NCI-H128 (cell line): ENCODE results near the gene PDE4B.

Experiments
- DNase-seq: peaks from one replicate; lab custom pipeline; 2025; ENCODE audit not compliant: unreplicated experiment; lab: John Stamatoyannopoulos, UW

The PDE4B gene

DNA sequence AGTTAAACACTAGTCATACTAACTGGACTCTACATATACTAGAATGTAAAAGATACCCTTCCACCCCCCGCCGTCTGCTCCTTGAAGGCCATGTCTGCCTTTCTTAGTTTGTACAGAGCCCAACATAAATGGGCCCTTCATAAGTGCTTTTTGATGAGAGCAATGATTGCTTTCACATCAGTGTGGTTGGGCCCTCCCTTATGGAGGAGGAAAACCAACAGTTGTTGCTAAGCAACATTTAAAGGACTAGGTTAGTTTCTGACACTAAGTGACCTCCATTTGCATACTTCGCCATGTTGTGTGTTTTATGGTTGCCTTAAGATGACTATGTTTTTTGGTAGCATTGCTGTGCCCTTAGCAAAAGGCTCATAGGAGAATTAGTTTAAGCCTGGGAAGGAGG lies 559.2 kb downstream of the PDE4B start:
- DNase-seq: no peak

DNA sequence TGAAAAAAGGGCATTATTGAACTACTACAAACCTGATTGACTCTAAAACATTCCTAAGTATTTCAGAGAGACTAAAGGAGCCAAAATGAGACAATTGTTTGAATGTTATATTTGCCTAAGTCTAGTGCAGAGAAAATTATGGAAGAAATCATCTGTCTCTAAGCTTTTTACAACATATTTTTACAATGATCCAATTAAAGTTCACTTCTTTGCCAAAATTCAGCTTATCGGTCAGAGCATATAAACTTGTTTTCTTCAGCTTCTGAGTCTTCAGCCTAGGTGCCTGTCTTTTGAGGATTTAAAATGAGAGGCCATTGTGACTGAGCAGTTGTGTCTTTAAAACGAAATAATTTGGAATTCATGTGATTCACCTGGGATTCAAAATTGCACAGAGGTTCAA lies 560.1 kb downstream of the PDE4B start:
- no peak for DNase-seq

GRCh38 chr1:66353257-66353656 lies 560.6 kb downstream of the PDE4B start:
- no peak for DNase-seq

DNA sequence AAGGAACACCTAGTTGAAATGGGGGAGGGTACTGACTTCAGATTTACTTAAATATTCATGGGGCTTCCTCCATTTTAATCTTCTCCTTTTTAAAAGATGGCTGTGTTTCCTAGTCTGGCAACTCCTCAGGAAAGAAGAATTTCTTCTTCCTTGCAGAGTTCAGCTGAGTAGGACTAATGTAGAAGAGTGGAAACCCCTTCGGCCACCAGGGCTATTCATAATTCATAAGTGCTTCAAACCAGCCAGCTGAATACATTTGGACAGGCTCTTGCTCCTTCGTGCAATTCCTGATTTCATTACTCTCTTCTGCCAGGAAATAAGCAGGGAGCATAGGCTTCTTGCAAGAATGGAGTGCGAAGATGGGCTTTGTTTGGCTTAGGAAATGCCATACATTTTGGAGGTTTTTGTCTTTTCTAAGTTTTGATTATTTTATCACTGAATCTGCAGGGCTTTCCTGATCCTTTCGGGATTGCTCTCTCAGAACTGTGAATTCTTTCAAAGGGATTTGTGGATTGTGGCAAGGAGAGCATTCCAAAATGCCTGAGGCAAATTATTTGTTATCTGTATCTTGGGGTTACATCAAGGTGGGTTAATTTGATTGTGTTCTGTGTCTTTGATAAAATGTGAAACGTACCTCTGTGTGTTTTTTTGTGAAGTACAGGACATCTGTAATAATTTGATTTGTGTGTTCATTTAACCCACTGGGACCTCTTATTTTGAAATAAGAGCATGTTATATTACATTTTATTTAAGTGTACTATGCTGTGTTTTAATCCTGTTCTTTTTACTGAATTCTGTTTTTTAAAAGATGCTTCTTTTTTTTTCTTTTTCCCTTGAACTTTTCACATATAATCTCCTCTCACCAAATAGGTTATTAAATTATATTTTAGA lies 561.9 kb downstream of the PDE4B start:
- no peak for DNase-seq

- DNase-seq: no peak
Measured at GRCh38 chr1:66355756-66356155, 563.1 kb downstream of the PDE4B start.

GRCh38 chr1:66356605-66357004 lies 563.9 kb downstream of the PDE4B start:
- no peak for DNase-seq

- DNase-seq: no peak
Measured at GRCh38 chr1:66357021-66357420, 564.3 kb downstream of the PDE4B start.

DNA sequence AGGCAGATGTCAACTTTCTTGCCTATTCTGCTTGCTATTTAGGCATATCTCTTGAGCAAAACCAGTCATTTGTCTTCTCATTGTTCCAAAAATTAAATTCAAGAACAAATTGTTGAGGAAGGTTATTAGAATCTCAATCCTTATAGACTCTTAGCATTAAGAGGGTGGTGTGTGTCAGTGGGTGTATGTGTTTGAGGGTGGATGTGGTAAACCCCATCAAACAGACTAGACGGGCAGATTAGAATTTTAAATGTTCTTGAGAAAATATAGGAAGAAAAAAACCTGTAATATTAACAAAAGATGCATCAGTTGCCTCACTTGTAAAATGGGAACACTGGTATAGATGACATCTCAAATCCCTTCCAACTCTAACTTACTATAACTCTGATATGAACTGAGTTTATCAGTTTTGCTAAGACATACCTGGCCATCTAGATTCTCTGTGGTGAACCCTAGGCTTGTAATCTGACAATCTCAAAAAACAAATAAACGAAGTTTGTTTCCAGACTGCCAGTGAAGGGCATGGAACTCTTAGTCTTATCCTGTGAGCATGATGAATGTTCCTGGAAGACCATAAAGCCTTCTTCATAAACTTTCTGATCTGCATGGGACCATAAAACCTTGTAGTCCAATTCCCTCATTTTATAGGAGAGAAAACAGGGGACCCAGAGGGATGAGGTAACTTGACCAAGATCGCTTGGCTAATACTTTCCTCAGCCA lies 564.9 kb downstream of the PDE4B start:
- DNase-seq: no peak

DNA sequence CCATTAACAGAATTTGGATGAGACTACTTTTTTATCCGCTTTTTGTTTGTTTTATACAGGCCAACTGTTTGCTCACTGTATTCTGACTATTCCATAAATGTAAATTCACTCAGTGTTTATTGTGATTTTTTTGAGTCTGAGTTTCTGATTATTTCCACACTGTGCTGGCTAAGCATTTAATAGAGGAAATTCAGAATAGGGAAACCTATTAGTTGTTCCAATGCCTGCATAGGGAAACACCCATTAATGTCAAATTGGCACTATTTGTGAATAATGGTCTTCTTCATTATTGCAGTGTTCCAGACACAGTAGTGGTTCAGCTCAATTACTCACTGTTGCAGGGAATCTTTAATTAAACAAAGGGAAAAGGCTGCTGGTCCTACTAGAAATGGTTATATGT lies 566.6 kb downstream of the PDE4B start:
- DNase-seq: no peak

DNA sequence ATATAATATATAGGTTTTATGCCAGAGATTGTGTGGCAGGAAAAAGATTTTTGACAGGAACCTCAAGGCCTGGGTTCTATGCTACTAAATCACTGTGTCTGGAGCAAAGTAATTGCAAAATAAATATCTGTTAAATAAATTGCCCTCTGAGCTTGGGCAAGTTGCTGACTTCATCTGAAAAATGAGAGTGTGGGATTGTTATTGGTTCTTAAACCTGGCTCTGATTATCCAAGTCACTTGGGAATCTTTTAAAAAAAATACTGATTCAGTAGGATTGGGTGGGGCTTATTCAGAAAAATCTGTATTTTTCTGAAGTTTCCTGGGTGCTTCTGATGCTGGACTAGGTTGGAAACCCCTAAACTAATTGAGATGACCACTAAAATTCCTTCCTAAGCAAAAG lies 567.1 kb downstream of the PDE4B start:
- DNase-seq: no peak

GRCh38 chr1:66360285-66360724 lies 567.6 kb downstream of the PDE4B start:
- DNase-seq: no peak

GRCh38 chr1:66364578-66365391 lies 572.1 kb downstream of the PDE4B start:
- no peak for DNase-seq

GRCh38 chr1:66365635-66366034 lies 572.9 kb downstream of the PDE4B start:
- no peak for DNase-seq

GRCh38 chr1:66366634-66367033 lies 573.9 kb downstream of the PDE4B start:
- no peak for DNase-seq

GRCh38 chr1:66367369-66367768 lies 574.7 kb downstream of the PDE4B start:
- DNase-seq: no peak

- DNase-seq: no peak
Measured at GRCh38 chr1:66368261-66368660, 575.6 kb downstream of the PDE4B start.

GRCh38 chr1:66370462-66370971 lies 577.8 kb downstream of the PDE4B start:
- DNase-seq: no peak

DNA sequence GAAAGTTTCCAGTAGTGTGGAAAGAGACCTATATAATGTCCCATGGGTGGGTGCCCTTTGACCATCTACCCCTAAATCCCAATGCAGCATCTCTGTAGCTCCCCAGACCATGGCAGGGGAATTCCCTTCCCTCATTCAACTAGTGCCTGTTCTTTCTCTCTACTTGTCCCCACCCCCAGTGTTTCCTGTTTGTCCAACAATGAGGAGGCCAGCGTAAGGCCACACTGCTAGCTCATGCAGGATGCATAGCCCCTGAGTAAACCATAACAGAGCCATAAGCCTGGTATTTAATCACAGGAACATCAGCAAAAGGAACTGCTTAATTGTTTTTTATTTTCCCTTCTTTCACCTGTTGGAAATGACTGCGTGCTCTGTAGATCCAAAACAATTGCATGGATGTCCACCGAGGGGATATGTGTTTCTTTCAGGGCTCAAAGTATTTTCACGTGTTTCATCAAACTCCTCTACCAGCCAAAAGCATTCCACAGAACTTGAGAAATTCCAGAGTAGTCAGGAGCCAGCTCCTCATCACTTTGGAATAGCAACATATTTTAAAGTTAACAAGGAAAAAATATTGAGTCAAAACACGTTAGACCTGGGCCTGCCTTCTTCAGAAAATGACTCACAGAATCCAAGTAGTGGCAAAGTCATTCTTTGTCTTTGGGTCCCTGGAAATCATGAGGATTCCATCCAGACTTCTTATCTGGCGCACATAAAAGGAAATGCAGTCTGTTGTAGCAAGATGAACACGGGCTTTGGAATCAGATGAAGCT lies 578.7 kb downstream of the PDE4B start:
- DNase-seq: no peak

DNA sequence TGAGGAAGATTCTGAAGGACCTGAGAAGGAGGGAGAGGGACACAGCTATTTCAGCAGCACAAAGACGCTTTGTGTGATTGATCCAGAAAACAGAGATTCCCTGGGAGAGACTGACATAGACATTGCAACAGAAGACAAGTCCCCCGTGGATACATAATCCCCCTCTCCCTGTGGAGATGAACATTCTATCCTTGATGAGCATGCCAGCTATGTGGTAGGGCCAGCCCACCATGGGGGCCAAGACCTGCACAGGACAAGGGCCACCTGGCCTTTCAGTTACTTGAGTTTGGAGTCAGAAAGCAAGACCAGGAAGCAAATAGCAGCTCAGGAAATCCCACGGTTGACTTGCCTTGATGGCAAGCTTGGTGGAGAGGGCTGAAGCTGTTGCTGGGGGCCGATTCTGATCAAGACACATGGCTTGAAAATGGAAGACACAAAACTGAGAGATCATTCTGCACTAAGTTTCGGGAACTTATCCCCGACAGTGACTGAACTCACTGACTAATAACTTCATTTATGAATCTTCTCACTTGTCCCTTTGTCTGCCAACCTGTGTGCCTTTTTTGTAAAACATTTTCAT lies 579.9 kb downstream of the PDE4B start:
- no peak for DNase-seq

GRCh38 chr1:66373157-66373591 lies 580.5 kb downstream of the PDE4B start:
- DNase-seq: no peak
